Superior temporal gyrus (tissue), 1 donor: ENCODE data around the gene HAUS1.
A peak's percentile ranks its signal among the peaks of the same experiment; 100 is the strongest.
"Not testable (repeated sequence)": the region's sequence is repeated elsewhere in the genome, so short reads cannot be mapped to it uniquely, and the experiment has no call there.

Source experiments
- DNase-seq: peaks from one replicate; pipeline ENCODE4 v3.0.0-alpha.2; 2016; ENCODE audit errors: extremely low spot score

HAUS1 gene

GRCh38 chr18:46156124-46156745 is 52.0 kb downstream of the HAUS1 start:
- DNase-seq: no peak

GRCh38 chr18:46156843-46157242 is 52.7 kb downstream of the HAUS1 start:
- no peak for DNase-seq

- DNase-seq: no peak
Observed at GRCh38 chr18:46158499-46158898, 54.3 kb downstream of the HAUS1 start.

GRCh38 chr18:46160050-46160798 is 56.0 kb downstream of the HAUS1 start:
- DNase-seq: no peak

GRCh38 chr18:46160840-46161239 is 56.7 kb downstream of the HAUS1 start:
- not testable (repeated sequence) for DNase-seq

- no peak for DNase-seq
Observed at GRCh38 chr18:46161703-46162396, 57.7 kb downstream of the HAUS1 start.

- no peak for DNase-seq
Observed at GRCh38 chr18:46163091-46163490, 58.9 kb downstream of the HAUS1 start.

- DNase-seq: no peak
Observed at GRCh38 chr18:46163941-46164499, 59.8 kb downstream of the HAUS1 start.

GRCh38 chr18:46164502-46164901 is 60.3 kb downstream of the HAUS1 start:
- DNase-seq: not testable (repeated sequence)

GRCh38 chr18:46164920-46165319 is 60.7 kb downstream of the HAUS1 start:
- no peak for DNase-seq

- no peak for DNase-seq
Observed at GRCh38 chr18:46166261-46166970, 62.2 kb downstream of the HAUS1 start.

GRCh38 chr18:46167971-46168370 is 63.8 kb downstream of the HAUS1 start:
- DNase-seq: no peak

GRCh38 chr18:46169464-46169941 is 65.3 kb downstream of the HAUS1 start:
- no peak for DNase-seq

- no peak for DNase-seq
Observed at GRCh38 chr18:46171331-46171730, 67.1 kb downstream of the HAUS1 start.

- DNase-seq: peak; percentile 94
Observed at GRCh38 chr18:46173393-46174341, 69.5 kb downstream of the HAUS1 start.

GRCh38 chr18:46174342-46175041 is 70.3 kb downstream of the HAUS1 start:
- DNase-seq: no peak

GRCh38 chr18:46176001-46176400 is 71.8 kb downstream of the HAUS1 start:
- no peak for DNase-seq
